GM13976 (cell line): ENCODE measurements around the gene ESRRB.

Source experiments
- DNase-seq: peaks from one replicate; pipeline ENCODE4 v3.0.0; 2012; ENCODE audit warnings: low spot score
- CTCF ChIP-seq: IDR thresholded peaks from 2 replicates; pipeline ENCODE4 v1.5.1; 2012; ENCODE audit warnings: borderline replicate concordance, mild to moderate bottlenecking; ENCODE audit not compliant: insufficient read depth; ENCODE audit errors: extremely low read depth, missing control alignments, control extremely low read depth
- in situ Hi-C: fragments of 300-500 bp; cut with MboI; formaldehyde crosslinking; loops from one replicate; pipeline ENCODE4 v1.12.0; 2022; ENCODE audit warnings: low sequenced_read_pairs, mixed read lengths, inconsistent platforms; ENCODE audit not compliant: unreplicated experiment

The ESRRB gene

GRCh38 chr14:76498976-76499375 lies 123.0 kb downstream of the ESRRB start:
- TF ChIP-seq CTCF = no peak
- in situ Hi-C loops = no loop called here
- DNase-seq = no peak

GRCh38 chr14:76499399-76499798 lies 123.5 kb downstream of the ESRRB start:
- no peak for DNase-seq
- no peak for TF ChIP-seq CTCF
- in situ Hi-C loops = no loop called here

- no peak for TF ChIP-seq CTCF
- in situ Hi-C loops = no loop called here
- DNase-seq = no peak
These were observed 124.1 kb downstream of the ESRRB start for GRCh38 chr14:76500011-76500410.

- no peak for DNase-seq
- TF ChIP-seq CTCF = no peak
- in situ Hi-C loops = no loop called here
These were observed 124.5 kb downstream of the ESRRB start for GRCh38 chr14:76500480-76500879.

GRCh38 chr14:76501156-76501720 lies 125.3 kb downstream of the ESRRB start:
- TF ChIP-seq CTCF = no peak
- in situ Hi-C loops = no loop called here
- DNase-seq = no peak

- no peak for TF ChIP-seq CTCF
- in situ Hi-C loops = no loop called here
- DNase-seq = no peak
These were observed 126.3 kb downstream of the ESRRB start for GRCh38 chr14:76502219-76502618.

GRCh38 chr14:76502638-76503037 lies 126.7 kb downstream of the ESRRB start:
- in situ Hi-C loops = no loop called here
- no peak for DNase-seq

More at GRCh38 chr14:76502638-76503037, 126.7 kb downstream of the ESRRB start:
- TF ChIP-seq CTCF = no peak
